Body of pancreas (tissue), 4 donors: ENCODE measurements around the gene UGT2B11. TPM values are rescaled to one million over a fixed set of nuclear protein-coding genes. Genes with fewer than 3 reads are reported as not detected.

Experiments
- ATAC-seq: fragments of 150-250 bp; one replicate; pipeline ENCODE4 v1.9.1; 2016
- DNase-seq, 4 donors: peaks; one replicate each; pipeline ENCODE4 v3.0.0-alpha.2; 2019
- H3K27ac ChIP-seq, 4 donors: fragments of 200-600 bp; sonication (generic); 1 replicate in 3 of 4; 2 replicates in 1 of 4; pipeline versions ENCODE4 v1.5.1 to v1.6.1; 2016 to 2019; ENCODE audit warnings: mild to moderate bottlenecking in 1 of 4, mixed read lengths in 1 of 4, moderate library complexity in 1 of 4
- H3K27me3 ChIP-seq, 2 donors: fragments of 200-600 bp; sonication (generic); one replicate each; pipeline ENCODE4 v1.6.0; 2016; ENCODE audit warnings: mild to moderate bottlenecking in 1 of 2
- H3K36me3 ChIP-seq, 2 donors: fragments of 200-600 bp; sonication (generic); replicated peaks in 1 of 2; 2 replicates each; pipeline ENCODE4 v1.5.1; 2016; ENCODE audit warnings: low read depth in 2 of 2; ENCODE audit not compliant: insufficient read depth in 1 of 2
- H3K4me1 ChIP-seq: fragments of 200-600 bp; sonication (generic); one replicate; pipeline ENCODE4 v1.6.0; 2016
- H3K4me3 ChIP-seq, 2 donors: fragments of 200-600 bp; sonication (generic); 1 replicate in 1 of 2; 2 replicates in 1 of 2; pipeline ENCODE4 v1.5.1; 2016 to 2019
- H3K9me3 ChIP-seq, 3 donors: fragments of 200-600 bp; sonication (generic); 1 replicate in 2 of 3; 2 replicates in 1 of 3; pipeline ENCODE4 v1.5.1; 2016
- CTCF ChIP-seq, 7 experiments: fragments of 450-650 bp in 4 of 7; fragments of 200-600 bp in 3 of 7; sonication (generic) in 3 of 7; IDR thresholded peaks; one replicate each; pipeline ENCODE4 v1.5.1; 2016 to 2019; ENCODE audit warnings: antibody characterized with exemption in 7 of 7
- POLR2A ChIP-seq, 3 donors: fragments of 450-650 bp; IDR thresholded peaks; one replicate each; pipeline ENCODE4 v1.6.1; 2016; ENCODE audit warnings: antibody characterized with exemption in 3 of 3, mild to moderate bottlenecking in 2 of 3
- WGBS, 2 donors: methylation state at CpG; one replicate each; pipeline ENCODE4 v1.1.5; 2017; 5-methylcytosine and 5-hydroxymethylcytosine counted together
- intact Hi-C: fragments of 100-400 bp; cut with DNase I; formaldehyde crosslinking; loops from one replicate; pipeline ENCODE4 v1.15.1; 2023
- total RNA-seq, 2 donors: library from RNA; depleted of rRNA; stranded (reverse); fragments of >200 nt; gene quantifications; one replicate each; pipeline ENCODE4 v1.1.0, GENCODE V29; 2016

The UGT2B11 gene
- total RNA-seq, 2 donors from 2014 or later: not detected

- ATAC-seq: no peak
- Histone ChIP-seq H3K36me3 (no peaks in the 10 kb centered on the region), H3K9me3 (no peaks in the 10 kb centered on the region), H3K27me3 (no peaks in the 10 kb centered on the region), H3K4me1 (no peaks in the 10 kb centered on the region), H3K27ac (no peak overlapping the region), H3K4me3 (no peak overlapping the region)
- intact Hi-C loops: no loop called here
- no peak for DNase-seq
- 80 to 86% methylated on average over 4 of the region's 4 CpGs for WGBS, 2 donors
- no peak for TF ChIP-seq CTCF (IDR thresholded peaks at IDR 0.05)
- no peak for TF ChIP-seq POLR2A (IDR thresholded peaks at IDR 0.05)
These were observed 60.5 kb downstream of the UGT2B11 start for GRCh38 chr4:69154021-69154420.

Other genes with a start within 250 kb of the UGT2B11 start
- gene UGT2B7, start 118.3 kb downstream of the UGT2B11 start, total RNA-seq: 1 to 10 TPM in 1 of 2 donors, not detected in 1; 7.3 TPM
- gene UGT2B28, start 65.7 kb upstream of the UGT2B11 start, total RNA-seq: not detected